ENCODE measurements around the gene MAPK9. TPM values are rescaled to one million over a fixed set of nuclear protein-coding genes. Genes with fewer than 3 reads are reported as not detected.

Gene MAPK9
- total RNA-seq, 1 donor from 2014 or later, result 16.6 TPM

DNA sequence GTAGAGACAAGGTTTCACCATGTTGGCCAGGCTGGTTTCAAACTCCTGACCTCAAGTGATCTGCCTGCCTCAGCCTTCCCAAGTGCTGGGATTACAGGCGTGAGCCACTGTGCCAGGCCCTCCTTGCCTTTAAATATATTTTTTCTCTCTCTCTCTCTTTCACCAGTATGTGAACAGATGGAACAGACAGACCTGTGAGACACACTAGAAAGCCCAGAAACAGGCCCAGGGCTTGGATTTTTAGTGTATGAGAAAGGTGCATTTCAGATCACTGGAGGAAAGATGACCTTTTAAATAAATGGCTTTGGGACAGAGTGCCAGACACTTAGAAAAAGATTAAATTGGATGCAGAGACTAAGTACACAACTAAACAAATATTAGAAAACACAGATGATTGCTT, 86.0 kb downstream of the MAPK9 start:
- no peak for DNase-seq (ENCODE audit: low read depth in 2 of 2)

DNA sequence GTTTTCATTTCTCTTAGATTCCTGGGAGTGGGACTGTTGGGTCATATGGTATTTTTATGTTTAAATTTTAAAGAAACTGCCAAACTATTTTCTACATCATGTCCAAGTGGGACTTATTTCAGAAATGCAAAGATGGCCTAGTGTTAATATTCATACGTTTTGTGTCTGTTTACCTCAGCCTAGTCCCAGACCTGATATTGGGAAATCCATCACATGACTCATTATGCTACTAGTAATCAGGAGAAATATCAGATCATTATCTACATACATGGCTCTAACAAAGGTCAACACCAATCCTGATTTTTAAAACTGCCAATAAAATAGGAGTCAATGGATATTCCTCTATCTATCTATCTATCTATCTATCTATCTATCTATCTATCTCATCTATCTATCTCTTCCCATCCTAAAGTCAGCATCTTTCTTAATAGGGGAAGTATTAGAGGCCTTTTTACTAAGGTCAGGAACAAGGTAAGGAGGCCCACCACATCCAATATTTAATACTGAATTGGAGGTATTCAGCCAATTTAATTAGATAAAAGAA, 87.5 kb downstream of the MAPK9 start:
- DNase-seq (ENCODE audit: low read depth in 2 of 2), result no peak

DNA sequence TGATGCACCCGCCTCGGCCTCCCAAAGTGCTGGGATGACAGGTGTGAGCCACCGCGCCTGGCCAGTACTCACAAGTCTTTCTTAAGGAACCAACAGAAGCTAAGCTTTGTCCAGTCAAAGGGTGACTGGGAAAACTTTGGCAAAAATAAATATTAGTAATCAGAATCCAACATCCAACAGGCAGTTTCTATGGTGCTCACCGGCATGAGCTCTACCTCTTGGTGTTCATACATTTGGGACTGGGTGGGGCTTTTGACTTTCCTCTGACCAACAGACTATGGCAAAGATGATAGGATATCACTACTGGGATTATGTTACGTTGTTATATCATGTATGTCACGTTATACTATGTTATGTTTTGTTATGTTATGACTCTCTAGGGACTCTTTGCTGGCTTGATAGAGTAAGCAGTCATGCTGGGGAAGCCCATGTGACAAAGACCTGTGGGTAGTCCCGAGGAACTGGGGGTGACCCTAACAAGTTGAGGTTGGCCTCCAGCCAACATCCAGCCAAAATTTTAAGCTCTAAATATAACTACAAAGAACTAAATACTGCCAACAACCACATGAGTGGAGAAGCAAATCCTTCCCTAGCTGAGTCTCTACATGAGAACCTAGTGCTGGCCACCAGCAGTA, 88.8 kb downstream of the MAPK9 start:
- no peak for DNase-seq (ENCODE audit: low read depth in 2 of 2)

DNA sequence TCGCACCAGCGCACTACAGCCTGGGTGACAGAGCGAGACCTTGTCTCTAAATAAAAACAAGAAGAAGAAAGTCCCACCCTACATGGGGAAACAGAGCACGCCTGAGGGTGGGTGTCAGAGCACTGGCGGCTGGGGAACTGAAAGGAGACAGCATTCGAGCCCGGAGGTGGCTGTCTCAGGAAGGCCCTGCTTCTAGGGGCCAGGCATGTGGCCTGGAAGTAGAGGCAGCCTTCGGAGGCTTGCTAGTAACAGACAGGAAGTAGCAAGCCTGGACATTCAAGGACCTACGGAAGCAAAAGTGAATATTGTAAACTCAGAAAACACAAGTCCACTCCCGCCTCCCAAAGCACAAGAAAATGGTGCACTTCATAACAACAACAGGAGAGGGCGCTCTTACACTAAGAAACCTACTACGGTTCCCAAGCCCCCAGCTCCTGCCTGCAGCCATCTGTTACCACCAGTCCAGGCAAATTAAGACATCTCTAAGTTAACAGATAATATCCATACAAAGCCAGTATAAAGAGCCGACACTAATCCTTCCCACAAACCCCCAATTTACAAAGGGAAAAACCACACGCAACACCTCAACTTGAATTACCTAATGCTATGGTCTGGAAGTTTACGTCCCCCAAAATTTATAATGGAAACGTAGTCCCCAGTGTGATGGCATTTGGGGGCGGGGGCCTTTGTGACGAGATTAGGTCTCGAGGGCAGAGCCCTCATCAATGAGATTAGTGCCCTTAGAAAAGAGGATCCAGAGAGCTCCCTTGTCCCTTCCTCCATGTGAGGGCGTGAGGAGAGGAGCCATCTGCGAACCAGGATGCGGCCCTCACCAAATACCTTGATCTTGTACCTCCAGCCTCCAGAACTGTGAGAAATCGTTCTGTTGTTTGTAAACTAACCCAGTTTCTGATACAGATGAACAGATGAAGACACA, 90.6 kb downstream of the MAPK9 start:
- peak; percentile 15 to 52 for DNase-seq (ENCODE audit: low read depth in 2 of 2)

DNA sequence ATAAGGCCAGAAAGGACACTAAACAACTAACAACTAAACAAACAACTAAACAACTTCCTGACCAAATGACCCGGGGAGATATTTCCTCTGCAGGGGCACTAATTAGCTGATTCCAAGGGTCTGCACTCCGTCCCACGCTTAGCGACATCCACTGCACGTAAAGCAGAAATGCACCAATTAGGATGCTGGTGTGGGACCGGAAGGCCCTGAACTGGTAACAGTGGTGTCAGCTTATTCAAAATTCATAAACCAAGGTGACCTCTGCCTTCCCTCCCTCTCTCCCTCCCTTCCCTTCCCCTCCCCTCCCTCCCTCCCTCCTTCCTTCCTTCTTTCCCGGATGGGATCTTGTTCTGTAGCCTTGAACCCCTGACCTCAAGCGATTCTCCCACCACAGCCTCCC, 92.5 kb downstream of the MAPK9 start:
- DNase-seq (ENCODE audit: low read depth in 2 of 2), result no peak

DNA sequence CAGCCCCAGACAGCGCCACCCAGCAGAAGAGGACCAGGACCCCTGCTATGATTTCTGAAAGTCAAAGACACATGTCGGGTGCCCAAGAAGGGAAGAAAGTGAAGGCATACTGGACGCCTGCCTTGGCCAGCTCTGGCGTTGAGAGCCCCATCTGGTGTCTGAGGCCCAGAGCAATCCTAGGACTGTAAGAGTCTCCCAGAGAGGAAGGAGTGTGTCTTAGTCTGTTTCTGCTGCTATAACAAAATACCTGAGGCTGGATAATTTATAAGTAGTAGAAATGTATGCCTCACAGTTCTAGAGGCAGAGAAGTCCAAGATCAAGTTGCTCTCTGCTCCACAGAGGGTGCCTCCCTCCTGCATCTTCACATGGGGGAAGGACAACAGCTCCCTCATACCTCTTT, 93.7 kb downstream of the MAPK9 start:
- no peak for DNase-seq (ENCODE audit: low read depth in 2 of 2)

DNA sequence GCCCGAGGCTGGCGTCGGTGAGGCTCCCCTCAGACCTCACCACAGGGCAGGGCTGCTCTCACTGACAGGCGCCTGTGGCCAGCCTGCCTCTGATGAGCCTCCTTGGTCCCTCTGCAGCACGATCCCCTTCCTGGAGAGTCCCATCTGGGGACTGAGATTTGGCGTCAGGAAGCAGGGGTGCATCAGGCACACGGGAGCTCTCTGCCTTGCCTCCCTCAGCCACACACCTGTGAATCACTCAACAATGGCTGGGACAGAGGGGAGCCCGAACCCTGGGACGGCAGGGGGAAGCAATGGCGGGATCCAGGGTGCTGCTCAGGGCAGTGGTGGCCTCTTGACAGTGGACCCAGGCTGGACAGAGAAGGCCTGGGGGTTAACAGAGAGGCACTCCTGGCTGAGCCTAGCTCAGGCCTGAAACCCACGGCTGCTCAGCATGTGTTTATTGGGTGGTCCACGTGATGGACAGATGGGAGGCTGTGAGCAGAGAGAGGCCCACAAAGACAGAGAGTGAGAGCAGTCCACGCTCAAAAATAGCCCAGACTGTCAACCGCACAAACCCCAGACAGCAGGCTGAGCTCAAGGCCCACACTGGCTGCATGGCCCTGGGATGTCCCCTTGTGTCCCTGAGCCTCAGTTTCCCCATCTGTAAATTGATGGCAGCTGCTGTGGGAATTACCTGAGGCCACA, 94.7 kb downstream of the MAPK9 start:
- no peak for DNase-seq (ENCODE audit: low read depth in 2 of 2)

DNA sequence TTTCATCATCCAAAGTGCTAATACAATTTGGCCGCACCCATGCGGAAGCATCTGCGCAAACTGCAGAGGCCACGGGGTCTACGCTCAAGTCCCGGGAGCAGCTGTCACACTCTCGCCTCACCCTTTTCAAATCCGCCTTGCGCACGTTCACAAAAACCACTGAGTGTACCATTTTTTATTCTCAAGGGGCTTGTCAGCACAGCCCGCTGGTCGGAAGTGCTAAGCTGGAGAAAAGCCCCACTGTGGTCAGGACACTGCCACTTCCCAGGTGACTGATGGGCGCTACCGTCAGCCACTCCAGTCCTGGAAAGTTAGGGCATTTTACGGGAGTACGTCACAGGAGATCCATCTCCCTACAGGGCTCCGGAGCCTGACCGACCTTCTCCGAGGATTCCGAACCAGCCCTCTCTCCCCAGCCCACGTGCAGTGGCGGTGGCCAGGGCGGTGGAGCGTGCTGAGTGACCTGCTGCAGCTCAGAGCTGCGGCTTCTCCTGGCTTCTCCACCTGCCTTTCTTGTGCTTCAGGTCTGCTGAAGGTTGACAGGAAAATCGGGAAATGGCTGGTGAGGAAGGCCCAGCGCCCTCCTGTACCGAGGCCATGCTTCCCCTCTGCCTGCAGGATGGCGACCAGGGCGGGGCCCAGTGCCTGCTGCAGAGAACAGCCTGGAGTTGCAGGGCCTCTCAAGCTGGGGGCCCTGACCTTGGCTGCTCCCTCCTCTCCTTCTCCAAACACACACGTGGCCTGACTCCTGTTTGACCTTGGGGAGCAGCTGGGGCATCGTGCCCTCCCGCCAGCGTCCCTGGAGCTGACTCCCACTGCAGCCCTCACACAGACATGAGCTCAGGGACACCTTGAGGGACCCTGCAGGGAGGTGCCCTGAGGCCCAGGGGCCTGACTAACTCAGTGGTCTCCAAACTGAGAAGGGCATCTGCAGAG, 97.2 kb downstream of the MAPK9 start:
- no peak for DNase-seq (ENCODE audit: low read depth in 2 of 2)

DNA sequence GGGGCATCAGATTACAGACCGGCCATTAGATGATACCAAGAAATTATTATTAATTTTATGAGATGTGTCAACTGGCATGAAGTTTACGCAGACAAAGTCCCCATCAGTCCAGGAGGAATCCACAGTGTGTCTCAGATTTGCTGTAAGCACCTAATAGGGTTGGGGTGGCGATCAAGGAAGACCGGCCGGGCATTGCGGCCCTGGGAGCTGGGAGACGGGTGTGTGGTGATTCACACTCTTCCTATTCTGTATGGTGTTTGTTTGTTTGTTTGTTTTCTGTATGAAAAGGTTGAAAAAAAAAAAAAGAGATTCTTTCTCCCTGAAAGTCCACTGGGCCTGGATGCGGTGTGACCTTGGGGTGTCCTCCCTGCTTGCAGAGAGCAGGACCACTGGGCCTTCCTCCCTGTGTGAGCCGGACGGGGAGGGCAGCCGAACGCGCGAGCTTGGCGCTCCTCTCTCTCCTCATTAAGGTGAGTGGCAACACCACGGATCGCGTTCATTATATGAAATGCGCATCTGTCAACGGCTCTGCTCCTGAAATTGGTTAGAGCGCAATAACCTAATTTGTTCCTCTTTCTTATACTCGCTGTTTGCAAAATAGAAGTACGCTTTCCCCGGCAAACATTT, 98.0 kb downstream of the MAPK9 start:
- no peak for DNase-seq (ENCODE audit: low read depth in 2 of 2)

DNA sequence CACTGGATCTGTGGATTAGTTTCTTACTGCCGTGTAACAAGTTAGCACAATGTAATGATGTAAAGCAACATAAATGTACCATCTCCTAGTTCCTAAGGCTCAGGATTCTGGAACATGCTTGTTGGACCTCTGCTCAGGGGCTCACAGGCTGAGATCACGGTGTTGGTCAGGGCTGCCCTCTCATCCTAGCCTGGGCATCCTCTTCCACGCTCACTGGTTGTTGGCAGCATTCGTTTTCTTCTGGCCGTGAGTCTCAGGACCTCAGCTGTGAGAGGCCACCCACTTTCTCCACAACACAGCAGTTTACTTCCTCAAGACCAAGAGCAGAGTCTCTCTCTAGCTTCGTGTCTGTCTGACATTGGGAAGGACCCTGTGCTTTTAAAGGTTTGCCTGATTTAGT, 100.2 kb downstream of the MAPK9 start:
- DNase-seq (ENCODE audit: low read depth in 2 of 2), result no peak

DNA sequence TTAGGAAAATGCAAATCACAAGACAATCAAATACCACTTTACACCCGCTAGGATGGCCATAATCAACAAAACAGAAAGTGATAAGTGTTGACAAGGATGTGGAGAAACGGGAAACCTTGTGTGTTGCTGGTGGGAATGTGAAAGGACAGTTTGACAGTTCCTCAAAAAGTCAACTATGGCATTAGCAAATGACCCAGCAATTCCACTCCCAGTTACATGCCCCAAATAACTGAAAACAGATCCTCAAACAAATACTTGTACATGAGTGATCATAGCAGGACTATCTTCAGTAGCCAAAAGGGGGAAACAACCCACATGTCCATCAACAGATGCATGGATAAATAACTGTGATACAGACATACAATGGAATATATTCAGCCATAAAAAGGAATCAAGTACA, 104.1 kb downstream of the MAPK9 start:
- no peak for DNase-seq (ENCODE audit: low read depth in 2 of 2)

Other genes with a start within 250 kb of the MAPK9 start
- gene RNF130, start 220.3 kb downstream of the MAPK9 start, total RNA-seq, result 22.3 and 42.0 TPM in 2 replicates
- not detected in 2 replicates for gene RASGEF1C, start 82.9 kb downstream of the MAPK9 start, total RNA-seq
- gene GFPT2, start 61.3 kb upstream of the MAPK9 start, total RNA-seq, result 0.13 and 0.38 TPM in 2 replicates
- 17.7 and 21.5 TPM in 2 replicates for gene CNOT6, start 202.3 kb upstream of the MAPK9 start, total RNA-seq

Data from dermis microvascular lymphatic vessel endothelial cell (primary cell).